Tibial nerve (tissue), 4 donors: Measurements from ENCODE around the gene ARID5B.

Source experiments
- EP300 ChIP-seq, 2 donors: sonication (generic); formaldehyde crosslinking; IDR thresholded peaks; one replicate each; pipeline ENCODE4 v1.6.1; 2017; ENCODE audit warnings: antibody characterized with exemption in 2 of 2, mild to moderate bottlenecking in 1 of 2
- TF ChIP-seq, protein P1 (sequence below), 5 experiments: fragments of 200-600 bp in 3 of 5; fragments of 450-650 bp in 2 of 5; sonication (generic) in 3 of 5; IDR thresholded peaks; one replicate each; pipeline ENCODE4 v1.5.1; 2016 to 2019; ENCODE audit warnings: antibody characterized with exemption in 5 of 5, mild to moderate bottlenecking in 3 of 5, moderate library complexity in 2 of 5

DNA sequence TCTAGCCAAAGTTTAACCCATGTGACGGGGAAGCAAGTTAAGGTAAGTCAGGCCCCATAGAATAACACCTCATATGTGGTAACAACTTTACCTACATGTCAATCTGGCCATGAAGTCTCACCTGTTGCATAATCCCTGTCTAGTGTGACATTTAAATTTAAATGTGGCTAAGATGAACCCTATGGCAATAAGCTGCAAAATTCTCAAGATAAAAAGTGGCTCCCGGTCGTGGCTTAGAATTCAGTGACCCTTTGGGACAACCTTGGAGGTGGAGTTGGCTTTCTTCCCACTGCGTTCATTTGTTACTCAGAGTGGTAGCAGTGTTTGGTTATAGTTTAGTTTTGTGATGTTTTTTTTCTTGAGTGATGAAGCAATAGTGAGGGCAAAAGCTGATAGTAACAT lies 90.6 kb downstream of the ARID5B start:
- TF ChIP-seq, protein P1, sequence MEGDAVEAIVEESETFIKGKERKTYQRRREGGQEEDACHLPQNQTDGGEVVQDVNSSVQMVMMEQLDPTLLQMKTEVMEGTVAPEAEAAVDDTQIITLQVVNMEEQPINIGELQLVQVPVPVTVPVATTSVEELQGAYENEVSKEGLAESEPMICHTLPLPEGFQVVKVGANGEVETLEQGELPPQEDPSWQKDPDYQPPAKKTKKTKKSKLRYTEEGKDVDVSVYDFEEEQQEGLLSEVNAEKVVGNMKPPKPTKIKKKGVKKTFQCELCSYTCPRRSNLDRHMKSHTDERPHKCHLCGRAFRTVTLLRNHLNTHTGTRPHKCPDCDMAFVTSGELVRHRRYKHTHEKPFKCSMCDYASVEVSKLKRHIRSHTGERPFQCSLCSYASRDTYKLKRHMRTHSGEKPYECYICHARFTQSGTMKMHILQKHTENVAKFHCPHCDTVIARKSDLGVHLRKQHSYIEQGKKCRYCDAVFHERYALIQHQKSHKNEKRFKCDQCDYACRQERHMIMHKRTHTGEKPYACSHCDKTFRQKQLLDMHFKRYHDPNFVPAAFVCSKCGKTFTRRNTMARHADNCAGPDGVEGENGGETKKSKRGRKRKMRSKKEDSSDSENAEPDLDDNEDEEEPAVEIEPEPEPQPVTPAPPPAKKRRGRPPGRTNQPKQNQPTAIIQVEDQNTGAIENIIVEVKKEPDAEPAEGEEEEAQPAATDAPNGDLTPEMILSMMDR (IDR thresholded peaks at IDR 0.05), result no peak
- TF ChIP-seq EP300 (IDR thresholded peaks at IDR 0.05), result no peak
